Uterus (tissue), 2 donors: ENCODE data around the gene GID4.

Experiments used
- POLR2A ChIP-seq, 2 donors: fragments of 450-650 bp; IDR thresholded peaks; one replicate each; pipeline ENCODE4 v1.6.1; 2016; ENCODE audit warnings: antibody characterized with exemption in 2 of 2, mild to moderate bottlenecking in 1 of 2, moderate library complexity in 1 of 2
- TF ChIP-seq, protein P1 (sequence below), 4 experiments: fragments of 200-600 bp in 2 of 4; fragments of 450-650 bp in 2 of 4; sonication (generic) in 2 of 4; IDR thresholded peaks; one replicate each; pipeline ENCODE4 v1.5.1; 2016 to 2019; ENCODE audit warnings: antibody characterized with exemption in 4 of 4, mild to moderate bottlenecking in 2 of 4, moderate library complexity in 1 of 4

DNA sequence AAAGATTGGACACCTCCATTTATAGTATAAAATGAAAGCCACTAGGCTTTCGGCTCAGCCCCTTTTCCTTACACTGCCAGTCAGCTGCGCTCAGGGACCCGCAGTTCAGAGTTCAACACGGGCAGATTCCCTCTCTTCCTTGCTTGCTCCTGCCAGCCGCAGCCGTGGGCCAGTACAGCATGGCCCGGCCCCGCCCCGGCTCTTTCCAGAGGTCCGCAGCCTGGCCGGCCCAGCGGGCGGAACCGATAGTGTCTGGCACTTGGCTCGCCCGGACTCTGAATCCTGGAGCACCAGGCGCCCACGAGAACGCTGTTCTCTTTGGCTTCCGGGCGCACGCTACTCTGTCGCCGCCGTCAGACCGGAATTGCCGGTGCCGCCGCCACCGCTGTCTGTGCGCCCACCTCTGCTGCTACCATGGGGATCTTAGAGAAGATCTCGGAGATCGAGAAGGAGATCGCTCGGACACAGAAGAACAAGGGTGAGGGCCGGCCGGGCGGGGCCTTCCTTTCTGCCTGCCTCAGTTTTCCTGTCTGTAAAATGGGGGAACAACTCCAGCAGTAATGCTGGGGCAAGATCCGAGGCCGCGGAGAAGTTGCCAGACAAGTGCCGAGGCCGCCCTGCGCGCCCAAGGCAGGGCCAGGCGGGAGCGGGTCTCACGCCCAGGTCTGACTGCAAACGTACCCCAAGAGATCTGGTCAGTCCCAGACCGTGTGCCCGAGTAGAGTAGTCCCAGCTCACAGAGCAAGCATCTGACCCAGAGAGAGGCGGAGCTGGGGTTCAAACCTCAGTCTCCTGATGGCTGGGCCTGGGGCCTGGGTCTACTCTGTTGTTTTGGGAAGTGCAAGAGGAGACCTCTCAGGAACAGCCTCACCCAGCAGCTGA, 48.6 kb downstream of the GID4 start, which contains the start of gene DRG2:
- TF ChIP-seq POLR2A (IDR thresholded peaks at IDR 0.05): peak in 1 of 2 donors; percentile 45
- TF ChIP-seq, protein P1, sequence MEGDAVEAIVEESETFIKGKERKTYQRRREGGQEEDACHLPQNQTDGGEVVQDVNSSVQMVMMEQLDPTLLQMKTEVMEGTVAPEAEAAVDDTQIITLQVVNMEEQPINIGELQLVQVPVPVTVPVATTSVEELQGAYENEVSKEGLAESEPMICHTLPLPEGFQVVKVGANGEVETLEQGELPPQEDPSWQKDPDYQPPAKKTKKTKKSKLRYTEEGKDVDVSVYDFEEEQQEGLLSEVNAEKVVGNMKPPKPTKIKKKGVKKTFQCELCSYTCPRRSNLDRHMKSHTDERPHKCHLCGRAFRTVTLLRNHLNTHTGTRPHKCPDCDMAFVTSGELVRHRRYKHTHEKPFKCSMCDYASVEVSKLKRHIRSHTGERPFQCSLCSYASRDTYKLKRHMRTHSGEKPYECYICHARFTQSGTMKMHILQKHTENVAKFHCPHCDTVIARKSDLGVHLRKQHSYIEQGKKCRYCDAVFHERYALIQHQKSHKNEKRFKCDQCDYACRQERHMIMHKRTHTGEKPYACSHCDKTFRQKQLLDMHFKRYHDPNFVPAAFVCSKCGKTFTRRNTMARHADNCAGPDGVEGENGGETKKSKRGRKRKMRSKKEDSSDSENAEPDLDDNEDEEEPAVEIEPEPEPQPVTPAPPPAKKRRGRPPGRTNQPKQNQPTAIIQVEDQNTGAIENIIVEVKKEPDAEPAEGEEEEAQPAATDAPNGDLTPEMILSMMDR (IDR thresholded peaks at IDR 0.05): peak in 3 of 4 experiments; percentile 19 to 59 (median 50)
